ENCODE data around the gene PFDN6. TPM values are rescaled to one million over a fixed set of nuclear protein-coding genes. Genes with fewer than 3 reads are reported as not detected.

PFDN6 gene
- total and polyA plus RNA-seq, 9 of the 15 experiments (the other 6 are each of a cell fraction or from before 2014, with no cell fraction given): 6.8 to 475 (median 216) TPM

- H3K79me2 ChIP-seq (ENCODE audit: control insufficient read depth, insufficient read depth, low read length): no peaks in the 10 kb centered on the region
- H3K9me3 ChIP-seq (replicated peaks; ENCODE audit: control insufficient read depth, insufficient read depth, low read depth, low read length): no peaks in the 10 kb centered on the region; the same call in 1 of the 2 replicates
- ChIA-PET CTCF (ENCODE audit: low intra/inter-chr PET ratio) (no interaction called here), POLR2A (interaction anchor here (0.8 to 1.1 kb wide), 3 partner anchors 12 to 64 kb away, joined by 3 to 6 read pairs (median 3); partner anchors contain the start of genes RPS18 and VPS52)
- in situ Hi-C loops (cut with MboI) (no loop called here), intact Hi-C loops (cut with micrococcal nuclease) (no loop called here)
- no peak overlapping the region for H3K9ac ChIP-seq (ENCODE audit: insufficient read depth in 1 of 2, low read depth in 2 of 2, low read length in 2 of 2)
- no peak for DNase-seq (ENCODE audit: extremely low read depth in 1 of 4, low spot score in 3 of 4)
- no peak overlapping the region for H3K4me3 ChIP-seq
- BruUV-seq (replicated peaks): no TSS peak
- no peak for ATAC-seq
- TF ChIP-seq BACH1 (tag; IDR thresholded peaks at IDR 0.05): no peak
- TF ChIP-seq POLR2AphosphoS2 (IDR thresholded peaks at IDR 0.05; ENCODE audit: low read length): no peak
- TF ChIP-seq DACH1 (IDR thresholded peaks at IDR 0.05; ENCODE audit: partially characterized antibody): no peak
- TF ChIP-seq SRF (CRISPR knock-in tag; IDR thresholded peaks at IDR 0.05): no peak
- TF ChIP-seq NELFE (IDR thresholded peaks at IDR 0.05; ENCODE audit: insufficient read depth, insufficient read length): no peak
- no peak for TF ChIP-seq SP2 (IDR thresholded peaks at IDR 0.05; ENCODE audit: extremely low read depth, low read depth, low read length, poor library complexity, severe bottlenecking)
- no peak for TF ChIP-seq TCF7 (IDR thresholded peaks at IDR 0.05; ENCODE audit: borderline replicate concordance)
- H3K4me2 ChIP-seq (ENCODE audit: insufficient read depth, low read length): no peak overlapping the region
- H3K36me3 ChIP-seq (ENCODE audit: control insufficient read depth, insufficient read depth, low read length): no peaks in the 10 kb centered on the region
- no peak overlapping the region for H2AFZ ChIP-seq (ENCODE audit: low read depth, low read length)
- no peaks in the 10 kb centered on the region for H4K20me1 ChIP-seq (replicated peaks; ENCODE audit: control insufficient read depth, insufficient read depth, low read length)
- no peaks in the 10 kb centered on the region for H3K9me1 ChIP-seq (ENCODE audit: control insufficient read depth, insufficient read depth, low read length)
- FAIRE-seq: no peak
- H3K4me1 ChIP-seq (replicated peaks in 1 of 2; ENCODE audit: control insufficient read depth in 2 of 2, insufficient read depth in 2 of 2, low read length in 2 of 2): no peaks in the 10 kb centered on the region; a peak in 2 of 5 replicates
- 50% methylated on average over 4 of the region's 4 CpGs for WGBS (ENCODE audit: insufficient coverage, low coverage, missing lambda C conversion rate)
- H3K27ac ChIP-seq (ENCODE audit: extremely low read depth, low read depth, low read length): no peak overlapping the region
- no peaks in the 10 kb centered on the region for H3K27me3 ChIP-seq (ENCODE audit: control insufficient read depth in 2 of 2, insufficient read depth in 2 of 2, low read length in 2 of 2)
Observed at GRCh38 chr6:33335916-33336315, 46.5 kb downstream of the PFDN6 start.

Measured in K562 (cell line).